Putamen (tissue), 1 donor: ENCODE data around the gene ARHGEF4.
A peak's percentile ranks its signal among the peaks of the same experiment; 100 is the strongest.

Source experiments
- DNase-seq: peaks from one replicate; pipeline ENCODE4 v3.0.0-alpha.2; 2016; ENCODE audit warnings: low spot score

The ARHGEF4 gene

DNA sequence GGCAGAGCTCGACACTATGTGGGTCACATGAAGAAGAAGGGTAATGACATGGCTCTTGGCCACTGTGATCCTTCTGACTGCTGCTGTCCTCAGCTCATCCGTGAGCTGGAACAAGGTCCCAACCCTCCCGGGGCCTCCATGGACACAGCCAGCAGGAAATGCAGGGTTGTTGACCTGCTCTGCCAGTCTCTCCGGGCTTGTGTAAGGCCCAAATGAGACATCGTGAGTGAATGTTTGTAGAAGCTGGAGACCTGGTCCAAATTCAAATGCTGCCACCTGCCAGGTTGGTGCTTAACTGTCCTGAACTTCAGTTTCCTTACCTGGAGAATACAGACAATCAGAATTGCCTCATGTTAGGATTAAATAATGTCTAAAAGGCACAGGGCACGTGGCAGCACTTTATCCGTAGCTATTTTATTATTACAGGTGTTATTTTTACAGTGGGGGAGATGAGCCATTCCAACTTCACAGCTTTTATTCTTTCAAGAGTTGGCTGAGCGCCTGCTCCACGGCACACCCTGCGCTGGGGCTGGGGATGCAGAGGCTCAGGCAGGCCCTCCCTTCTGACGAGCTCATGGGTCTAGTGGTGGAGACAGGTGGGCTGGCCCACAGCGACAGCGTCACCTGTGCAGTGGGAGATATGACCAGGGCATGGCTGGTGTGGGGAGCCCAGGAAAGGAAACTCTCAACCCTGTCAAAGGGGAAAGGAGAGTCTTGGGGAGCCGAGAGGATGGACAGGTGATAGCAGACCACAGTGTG lies 15.1 kb downstream of the ARHGEF4 start:
- no peak for DNase-seq

DNA sequence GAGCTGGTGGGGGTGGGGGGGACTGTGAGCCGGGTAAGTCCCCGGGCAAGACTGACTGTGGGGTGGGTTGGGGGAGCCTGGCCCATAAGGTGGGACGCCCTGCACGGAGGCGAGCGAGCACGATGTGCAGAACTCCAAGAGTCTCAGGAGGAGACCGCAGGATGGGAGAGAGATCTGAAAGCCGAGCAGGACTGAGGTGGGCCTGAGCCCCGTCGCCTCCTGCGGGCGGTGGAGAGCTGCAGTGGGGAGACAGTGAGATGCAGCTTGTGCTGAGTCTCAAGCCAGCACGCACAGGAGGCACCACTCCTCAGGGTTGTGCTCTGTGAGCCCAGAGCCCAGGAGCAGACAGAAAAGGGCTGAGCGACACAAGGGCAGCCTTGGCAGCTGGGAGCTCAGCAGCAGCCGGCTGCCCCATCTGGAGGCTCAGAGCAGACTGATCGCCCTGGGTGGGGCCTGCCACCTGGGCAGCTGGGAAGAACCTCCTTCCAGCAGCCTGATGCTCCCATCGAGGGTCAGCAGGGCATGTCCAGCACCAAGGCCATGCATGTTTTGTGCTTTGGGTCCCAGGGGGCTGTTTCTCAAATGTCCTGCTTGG lies 15.9 kb downstream of the ARHGEF4 start:
- DNase-seq: no peak

DNA sequence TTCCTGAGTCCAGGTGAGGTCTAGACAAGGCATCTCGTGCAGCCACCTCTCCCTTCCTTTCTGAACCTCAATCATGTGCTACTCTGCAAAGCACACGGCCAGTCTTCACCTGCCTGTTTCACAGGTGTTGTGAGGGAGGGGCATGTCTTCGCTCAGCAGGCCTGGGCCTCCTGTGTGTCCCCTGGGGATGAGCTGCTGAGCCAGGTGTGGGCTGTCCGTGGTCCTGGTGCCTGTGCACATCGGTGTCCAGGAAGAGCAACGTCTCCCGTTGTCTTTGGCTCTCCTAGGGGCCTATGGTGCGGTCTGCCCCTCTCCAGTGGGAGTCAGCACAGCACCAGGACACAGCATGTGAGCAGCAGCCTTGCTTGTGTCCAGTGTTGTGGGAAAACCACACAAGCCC lies 16.7 kb downstream of the ARHGEF4 start:
- no peak for DNase-seq

DNA sequence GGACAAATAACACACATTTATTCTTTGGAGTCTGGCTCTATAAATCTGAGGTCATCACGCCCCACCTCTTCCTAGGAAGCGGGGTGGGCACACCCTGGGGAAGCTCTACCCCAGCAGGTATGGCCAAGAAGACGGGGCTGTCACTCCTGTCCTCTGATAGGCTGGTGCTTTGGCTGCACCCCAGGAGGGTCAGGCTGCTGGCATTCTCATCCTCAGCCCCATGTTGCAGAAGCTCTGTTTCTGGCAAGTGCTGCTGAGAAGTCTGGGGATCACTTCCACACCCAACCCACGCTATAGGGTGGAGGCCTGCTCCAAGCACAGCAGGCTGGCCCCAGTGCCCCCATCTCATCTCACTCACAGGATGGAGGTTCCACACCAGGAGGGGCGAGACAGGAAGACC lies 17.6 kb downstream of the ARHGEF4 start:
- DNase-seq: no peak

DNA sequence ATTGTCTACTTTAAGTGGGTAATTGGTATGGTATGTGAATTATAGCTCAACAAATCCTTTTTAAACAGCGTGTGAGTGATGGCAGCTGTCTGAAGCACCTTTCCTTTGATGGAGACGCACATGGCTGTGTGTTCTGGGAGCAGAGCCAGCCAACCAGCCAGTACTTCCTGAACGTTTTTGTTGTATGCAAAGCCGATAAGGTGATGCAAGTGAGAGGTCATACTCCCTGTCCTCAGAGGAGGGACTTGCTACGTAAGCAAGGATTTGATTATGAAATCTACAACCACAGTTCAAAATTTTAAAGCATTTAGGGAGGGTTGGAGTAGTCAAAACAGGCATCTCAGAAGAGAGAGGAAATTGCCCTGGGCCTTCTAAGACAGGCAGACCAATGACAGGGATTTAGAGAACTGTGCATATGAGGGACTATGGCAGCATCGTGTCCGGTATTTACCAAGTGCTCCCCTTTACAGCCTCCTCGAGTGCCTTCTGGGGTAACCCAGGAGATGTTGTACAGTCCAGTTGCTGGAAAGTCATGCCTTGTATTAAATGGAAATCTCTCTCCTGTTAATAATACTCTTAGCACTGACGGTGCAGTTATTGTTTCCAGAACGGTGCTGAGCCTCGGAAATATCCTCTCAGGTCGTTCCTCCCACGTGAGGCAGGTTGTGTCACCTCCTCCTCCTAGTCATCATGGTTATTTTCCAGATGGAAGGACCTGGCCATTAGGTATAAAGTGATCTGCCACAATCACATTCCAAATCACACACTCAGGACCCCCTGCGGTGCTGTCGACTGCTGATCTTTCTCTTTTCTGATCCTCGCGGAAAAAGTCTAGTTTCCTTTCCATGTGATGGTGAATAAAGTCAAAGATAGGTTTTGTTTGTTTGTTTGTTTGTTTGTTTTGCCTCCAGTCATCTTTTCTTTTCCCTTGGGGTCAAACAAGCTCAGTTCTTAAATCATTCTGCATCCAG lies 28.4 kb downstream of the ARHGEF4 start:
- DNase-seq: no peak

DNA sequence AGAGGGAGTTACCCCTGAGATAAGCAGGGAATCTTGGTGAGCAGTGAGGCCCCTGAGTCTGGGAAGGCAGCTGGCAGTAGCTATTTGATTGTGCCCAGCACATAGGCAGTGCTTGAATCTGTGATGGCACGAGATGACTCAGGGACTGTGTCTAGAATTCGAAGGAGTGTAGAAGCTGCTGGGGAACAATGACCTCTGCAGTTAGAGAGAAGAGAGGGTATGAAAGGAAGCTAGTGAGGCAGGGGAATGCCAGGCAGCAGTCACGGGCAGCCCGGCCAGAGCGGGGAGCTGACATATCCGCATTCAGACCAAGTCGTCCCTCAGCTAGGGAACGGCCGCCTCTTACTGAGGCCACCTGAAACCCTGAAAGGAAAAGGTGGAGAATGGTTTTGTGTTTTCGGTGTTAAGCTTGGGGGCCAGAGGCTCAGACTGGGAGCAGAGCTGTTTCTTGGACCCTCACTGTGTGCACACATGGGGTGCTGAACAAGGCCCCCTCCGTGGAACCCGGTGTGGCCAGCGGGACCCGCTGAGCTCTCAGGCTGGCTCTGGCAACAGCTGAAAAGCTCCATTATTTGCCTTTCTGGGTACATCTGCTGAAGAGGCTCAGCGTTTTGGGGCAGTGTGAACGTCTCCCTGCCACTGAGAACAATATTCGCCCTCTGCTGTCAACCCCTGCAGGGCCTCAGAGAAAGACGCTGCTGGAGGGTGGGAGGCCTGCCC lies 32.9 kb downstream of the ARHGEF4 start:
- DNase-seq: peak; percentile 79

DNA sequence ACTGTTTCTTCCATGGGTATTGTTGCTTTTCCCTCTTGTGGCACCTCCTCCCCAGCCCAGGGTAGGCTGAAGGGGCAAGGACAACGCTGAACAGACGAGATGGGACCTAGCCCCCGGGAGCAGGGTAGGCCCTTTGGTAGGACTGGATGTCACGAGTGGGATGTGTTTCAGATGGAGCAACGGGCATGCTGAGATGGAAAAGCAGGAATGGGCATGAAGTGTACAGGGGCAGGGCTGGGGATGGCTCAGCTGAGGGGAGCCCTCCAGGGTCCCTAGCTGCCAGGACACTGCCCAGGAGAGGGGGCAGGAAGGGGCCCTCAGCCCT lies 33.4 kb downstream of the ARHGEF4 start:
- no peak for DNase-seq

DNA sequence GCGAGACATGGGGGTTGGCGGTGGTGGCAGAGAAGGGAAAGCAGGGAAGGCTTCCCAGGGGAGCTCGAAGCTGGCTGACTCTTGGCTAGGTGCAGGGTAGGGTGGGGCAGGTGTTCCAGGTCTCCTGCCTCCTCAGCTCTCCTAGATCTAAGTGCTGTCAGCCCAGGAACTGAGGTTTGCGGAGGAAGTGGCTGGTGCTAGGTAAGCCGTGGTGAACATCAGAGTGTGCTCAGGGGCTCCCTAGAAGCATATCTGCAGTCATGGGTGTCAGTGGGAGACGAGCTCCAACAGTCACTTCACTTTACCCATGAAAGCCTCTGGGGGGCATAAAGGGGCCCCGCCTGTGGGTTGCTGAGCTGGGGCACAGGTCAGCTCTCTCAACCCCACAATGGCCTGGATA lies 34.1 kb downstream of the ARHGEF4 start:
- DNase-seq: no peak

DNA sequence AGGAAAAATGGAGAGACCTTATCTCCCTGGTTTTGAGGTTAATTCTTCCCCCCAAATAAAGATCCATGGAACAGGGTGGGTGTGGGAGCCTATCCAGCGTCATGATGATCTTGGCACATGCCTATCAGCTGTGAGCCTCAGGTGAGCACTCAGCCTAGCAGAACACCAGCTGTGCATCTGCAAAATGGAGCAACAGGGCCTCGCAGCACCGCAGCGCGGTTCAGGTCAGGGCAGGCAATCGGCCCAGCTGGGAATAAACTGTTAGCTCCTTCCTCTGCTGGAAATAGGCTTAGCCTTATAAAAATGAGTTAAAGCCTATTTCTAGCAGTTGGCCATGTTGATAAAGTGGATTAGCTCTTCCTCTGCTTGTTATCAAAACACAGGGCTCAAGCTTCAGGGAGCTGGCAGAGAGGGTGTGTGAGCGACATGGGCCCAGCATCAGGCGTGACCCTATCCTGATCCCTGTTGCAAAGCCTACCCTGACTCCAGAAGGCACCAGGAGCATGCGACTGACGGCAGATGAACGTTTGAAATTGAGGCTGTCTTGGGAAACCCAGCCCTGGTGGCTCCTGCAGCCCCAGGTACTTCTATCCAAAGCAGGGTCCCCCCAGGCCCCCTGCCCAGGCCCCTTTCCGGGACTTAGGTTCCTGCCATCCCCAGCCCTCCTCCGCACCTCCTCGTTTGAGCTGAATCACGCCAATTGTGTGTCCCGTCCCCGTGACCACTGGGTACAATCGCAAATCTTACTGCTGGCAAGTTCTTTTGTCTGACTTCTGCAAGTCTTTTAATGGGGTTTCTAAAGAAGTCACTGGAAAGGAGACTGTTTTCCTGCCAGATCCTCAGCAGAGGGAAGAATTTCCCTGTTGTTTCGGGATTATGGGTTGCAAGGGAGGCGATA lies 35.4 kb downstream of the ARHGEF4 start:
- DNase-seq: no peak

DNA sequence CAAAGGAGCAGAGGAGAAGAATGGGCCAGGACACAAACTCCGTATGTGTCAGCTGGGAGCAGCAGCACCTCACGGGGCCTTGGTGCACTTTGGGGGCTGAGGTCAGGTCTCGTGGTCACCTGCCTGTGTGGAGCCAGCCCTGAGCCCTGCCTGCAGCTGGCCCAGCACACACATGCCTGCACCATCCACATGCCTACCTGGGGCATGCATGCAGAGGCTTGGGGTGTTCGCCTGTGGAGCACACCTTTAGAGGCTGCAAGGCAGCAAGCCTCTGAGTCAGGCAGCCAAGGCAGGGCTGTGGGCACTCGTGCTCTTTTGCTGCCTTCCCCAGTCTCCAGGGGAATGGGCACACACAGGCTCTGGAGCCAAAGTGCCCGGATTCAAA lies 36.0 kb downstream of the ARHGEF4 start:
- DNase-seq: no peak

DNA sequence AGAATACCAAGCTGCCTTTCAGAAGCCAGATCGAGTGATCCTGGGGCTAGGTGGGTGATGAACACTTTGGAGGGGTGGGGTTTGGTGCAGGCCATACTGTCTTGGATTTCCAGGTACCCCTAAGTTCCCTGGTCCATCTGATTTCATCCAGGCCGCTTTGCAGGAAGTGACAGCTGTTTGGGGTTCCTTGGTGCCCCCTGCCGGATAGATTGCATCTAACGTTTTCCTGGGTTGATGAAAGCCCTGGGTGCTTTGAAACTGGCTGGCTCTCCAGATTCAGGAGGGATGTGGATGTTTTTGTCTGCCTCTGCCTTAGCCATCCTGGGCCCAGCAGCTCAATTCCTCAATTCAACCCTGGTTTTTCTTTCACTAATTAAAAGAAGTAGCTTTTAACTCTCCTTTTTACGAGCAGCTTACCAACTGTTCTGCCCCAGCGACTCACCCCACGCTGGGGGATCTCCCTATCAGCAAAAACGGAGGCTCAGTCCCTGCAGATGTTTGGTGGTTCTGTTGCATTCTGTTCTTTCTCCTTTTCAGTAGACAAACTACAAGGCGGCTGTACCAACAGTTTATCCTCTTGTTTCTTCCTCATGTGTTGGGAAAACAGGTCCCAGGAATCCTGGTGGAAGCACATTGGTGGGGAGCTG lies 37.1 kb downstream of the ARHGEF4 start:
- peak; percentile 80 for DNase-seq

DNA sequence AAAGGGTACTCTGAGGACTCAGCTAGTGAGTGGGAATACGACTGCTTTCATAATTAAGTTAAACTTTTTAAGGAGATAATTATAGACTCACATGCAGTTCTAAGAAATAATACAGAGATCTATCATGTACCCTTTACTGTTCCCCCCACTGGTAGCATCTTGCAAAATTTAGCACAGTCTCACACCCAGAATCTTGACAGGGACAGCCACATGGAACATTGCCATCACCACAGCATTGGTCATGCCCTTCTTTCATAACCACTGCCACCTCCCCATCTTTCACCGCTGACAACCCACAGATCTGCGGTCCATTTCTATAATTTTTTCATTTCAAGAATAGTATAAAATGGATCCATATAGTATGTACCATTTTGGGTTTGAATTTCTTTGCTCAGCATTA lies 37.8 kb downstream of the ARHGEF4 start:
- DNase-seq: no peak

DNA sequence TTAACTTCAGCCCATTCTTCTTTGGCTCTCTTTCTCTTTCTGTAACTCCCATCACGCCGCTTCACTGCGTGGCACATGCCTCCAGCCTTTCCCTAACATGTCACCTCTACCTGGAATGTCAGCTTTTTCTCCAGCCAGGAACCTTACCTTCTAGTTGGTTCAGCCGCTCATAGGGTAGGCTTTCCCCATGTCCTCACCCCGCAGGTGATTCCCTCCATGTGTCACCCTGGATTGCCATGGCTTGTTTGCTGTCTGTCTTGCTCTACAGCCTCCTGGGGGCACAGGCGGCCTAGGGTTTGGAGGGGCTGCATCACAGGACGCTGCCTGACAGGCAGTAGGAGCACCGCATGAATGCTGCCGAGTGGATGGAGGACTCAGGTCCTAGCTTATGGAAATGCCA lies 39.2 kb downstream of the ARHGEF4 start:
- DNase-seq: no peak

DNA sequence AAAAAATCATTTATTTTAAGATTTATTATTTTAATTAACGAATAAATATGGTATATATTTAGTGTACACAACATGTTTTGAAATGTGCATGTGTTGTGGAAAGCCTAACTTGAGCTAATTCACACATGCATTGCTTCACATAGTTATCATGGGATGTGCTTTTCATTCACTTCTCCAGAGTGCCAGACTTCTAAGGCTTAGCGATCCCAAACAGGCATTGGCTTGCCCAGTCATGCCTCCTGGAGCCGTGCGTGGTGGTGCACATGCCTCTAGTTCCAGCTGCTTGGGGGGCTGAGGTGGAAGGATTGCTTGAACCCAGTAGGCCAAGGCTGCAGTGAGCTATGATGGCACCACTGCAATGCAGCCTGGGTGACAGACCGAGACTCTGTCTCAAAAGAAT lies 40.5 kb downstream of the ARHGEF4 start:
- no peak for DNase-seq

DNA sequence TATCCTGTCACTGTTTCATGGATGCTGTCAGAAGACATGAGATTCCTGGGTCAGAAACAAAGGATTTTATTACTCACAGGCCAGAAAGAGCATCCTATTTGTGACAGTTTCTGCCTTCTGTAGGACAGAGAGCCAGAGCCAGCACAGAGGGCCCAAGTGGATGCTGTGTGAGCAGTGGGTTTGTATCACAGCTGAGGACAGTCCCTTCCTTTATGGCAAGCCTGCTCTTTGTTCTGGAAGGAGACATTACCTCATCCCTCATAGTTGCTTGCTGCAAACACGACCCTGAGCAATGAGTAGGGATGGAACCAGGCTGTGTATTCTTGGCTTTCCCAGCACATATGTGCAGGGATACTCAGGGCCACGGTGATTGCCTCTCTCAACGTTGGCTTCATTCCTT lies 41.6 kb downstream of the ARHGEF4 start:
- peak; percentile 65 for DNase-seq

DNA sequence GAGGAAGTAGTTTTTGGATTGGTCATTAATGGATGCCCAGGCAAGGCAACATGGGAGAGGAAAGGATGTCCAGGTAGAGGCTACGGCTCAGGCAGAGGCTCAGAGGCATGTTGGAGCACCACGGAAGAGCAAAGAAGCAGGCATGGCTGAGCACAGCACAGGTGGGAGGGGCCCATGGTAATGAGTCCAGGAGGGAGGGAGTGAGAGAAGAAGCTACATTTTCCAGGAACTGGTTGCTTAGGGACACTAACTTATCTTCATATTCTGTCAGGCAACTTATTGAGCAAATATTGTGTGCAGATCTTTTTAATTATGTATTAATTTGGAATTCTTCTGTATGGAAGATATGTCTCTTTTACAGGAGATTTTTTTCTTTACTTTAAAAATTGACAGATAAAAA lies 42.2 kb downstream of the ARHGEF4 start:
- DNase-seq: no peak

DNA sequence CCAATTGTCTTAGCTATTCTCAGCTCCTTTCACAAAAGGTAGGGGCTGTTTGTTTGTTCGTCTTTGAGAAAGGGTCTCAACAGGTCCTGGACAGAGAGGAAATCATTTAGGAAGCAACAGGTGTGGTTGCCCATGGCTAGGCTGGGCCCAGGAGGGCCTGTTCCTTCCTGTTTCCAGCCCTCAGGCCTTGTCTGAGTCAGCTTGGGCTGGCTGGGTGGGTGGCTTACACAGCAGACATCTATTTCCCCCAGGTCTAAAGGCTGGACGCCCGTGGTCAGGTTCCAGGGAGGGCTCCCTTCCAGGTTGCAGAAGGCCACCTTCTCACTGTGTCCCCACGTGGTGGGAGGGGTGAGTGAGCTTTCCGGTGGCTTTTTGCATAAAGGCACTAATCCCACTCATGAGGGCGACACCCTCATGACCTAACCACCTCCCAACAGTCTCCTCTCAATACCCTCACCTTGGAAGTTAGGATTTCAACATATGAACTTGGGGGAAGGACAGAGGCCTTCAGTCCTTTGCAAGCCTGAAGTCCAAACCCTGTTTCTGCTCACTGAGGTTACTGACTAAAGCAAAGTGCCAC lies 45.5 kb downstream of the ARHGEF4 start:
- DNase-seq: no peak

DNA sequence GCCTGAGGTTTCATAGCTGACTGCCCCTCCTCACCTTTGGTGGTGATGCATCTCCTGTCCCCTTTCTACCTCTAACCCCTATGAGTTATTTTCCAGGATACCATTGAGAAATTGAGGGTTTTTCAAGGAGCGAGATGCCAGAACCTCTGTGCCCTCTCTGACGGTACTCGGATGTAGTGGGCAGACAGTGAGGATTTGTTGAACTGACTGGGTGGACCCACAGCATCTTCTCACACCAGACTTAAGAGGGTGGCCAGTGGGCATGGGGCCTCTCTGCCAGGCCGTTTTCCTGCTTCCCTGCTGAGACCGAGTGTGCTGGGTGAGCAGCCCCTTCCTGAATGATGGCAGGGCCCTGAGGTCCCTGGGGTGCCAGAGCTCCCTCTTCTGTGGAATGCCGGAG lies 46.3 kb downstream of the ARHGEF4 start:
- DNase-seq: no peak

DNA sequence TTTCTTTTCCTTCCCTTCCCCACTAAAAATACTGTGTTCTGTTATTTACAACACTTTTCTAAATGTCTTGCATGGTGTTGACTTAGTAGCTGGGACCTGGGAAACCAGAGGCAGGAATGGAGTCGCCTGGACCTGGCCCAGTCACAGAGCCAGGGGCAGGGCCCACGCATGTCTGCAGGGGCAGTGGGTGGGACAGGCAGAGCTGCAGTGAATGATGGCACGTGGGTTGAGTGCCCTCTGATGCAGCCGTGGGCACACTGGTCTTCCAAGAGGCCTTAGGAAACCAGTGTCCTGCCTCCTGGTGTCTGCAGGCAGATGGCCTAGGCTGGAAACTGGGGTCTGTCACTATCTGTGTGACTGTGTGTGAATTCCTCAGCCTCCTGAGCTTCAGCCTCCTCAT lies 46.8 kb downstream of the ARHGEF4 start:
- no peak for DNase-seq

DNA sequence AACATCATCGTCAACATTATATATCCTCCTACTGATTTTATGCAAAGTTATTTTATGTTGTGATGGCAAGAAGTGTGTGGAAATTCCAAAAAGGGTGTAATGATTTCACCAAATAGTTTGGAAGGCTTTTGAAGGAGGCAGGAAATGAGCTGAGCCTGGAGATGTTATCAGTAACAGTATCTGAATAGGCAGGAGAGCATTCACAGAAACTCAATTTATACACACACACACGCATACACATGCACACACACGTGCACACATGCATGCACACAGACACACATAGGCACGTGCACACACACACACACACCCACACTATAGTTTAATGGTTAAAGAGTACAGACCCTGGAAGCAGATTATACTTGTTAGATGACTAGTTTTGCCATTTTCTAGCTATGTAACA lies 47.3 kb downstream of the ARHGEF4 start:
- DNase-seq: no peak
